Esophagus muscularis mucosa (tissue), 4 donors: ENCODE results near the gene GRK5. TPM values are rescaled to one million over a fixed set of nuclear protein-coding genes. Genes with fewer than 3 reads are reported as not detected.

Experiments
- DNase-seq: peaks from one replicate; pipeline ENCODE4 v3.0.0-alpha.2; 2017; ENCODE audit errors: extremely low spot score
- H3K27ac ChIP-seq, 4 donors: fragments of 200-600 bp; sonication (generic); replicated peaks in 1 of 4; 1 replicate in 3 of 4; 2 replicates in 1 of 4; pipeline ENCODE4 v1.5.1; 2016 to 2019; ENCODE audit warnings: mild to moderate bottlenecking in 1 of 4
- H3K27me3 ChIP-seq, 4 donors: fragments of 200-600 bp; sonication (generic); one replicate each; pipeline versions ENCODE4 v1.5.1 to v1.6.0; 2016 to 2019
- H3K36me3 ChIP-seq, 4 donors: fragments of 200-600 bp; sonication (generic); one replicate each; pipeline ENCODE4 v1.5.1; 2016 to 2019
- H3K4me1 ChIP-seq, 4 donors: fragments of 200-600 bp; sonication (generic); one replicate each; pipeline ENCODE4 v1.5.1; 2016 to 2019
- H3K4me3 ChIP-seq, 4 donors: fragments of 200-600 bp; sonication (generic); 1 replicate in 2 of 4; 2 replicates in 2 of 4; pipeline ENCODE4 v1.5.1; 2016 to 2019; ENCODE audit warnings: mild to moderate bottlenecking in 4 of 4, moderate library complexity in 1 of 4
- H3K9me3 ChIP-seq, 4 donors: fragments of 200-600 bp; sonication (generic); 1 replicate in 3 of 4; 2 replicates in 1 of 4; pipeline ENCODE4 v1.5.1; 2016 to 2019
- EP300 ChIP-seq: sonication (generic); formaldehyde crosslinking; IDR thresholded peaks from one replicate; pipeline ENCODE4 v1.6.1; 2017; ENCODE audit warnings: antibody characterized with exemption
- POLR2A ChIP-seq: fragments of 450-650 bp; IDR thresholded peaks from one replicate; pipeline ENCODE4 v1.6.1; 2017; ENCODE audit warnings: antibody characterized with exemption, moderate library complexity, mild to moderate bottlenecking, low read depth
- POLR2AphosphoS5 ChIP-seq, 2 donors: sonication (generic); formaldehyde crosslinking; IDR thresholded peaks; one replicate each; pipeline ENCODE4 v1.6.1; 2017; ENCODE audit warnings: antibody characterized with exemption in 2 of 2
- WGBS: methylation state at CpG from one replicate; pipeline ENCODE4 v1.1.5; 2018; 5-methylcytosine and 5-hydroxymethylcytosine counted together
- intact Hi-C: fragments of 100-400 bp; cut with DNase I; formaldehyde crosslinking; loops from one replicate; pipeline ENCODE4 v1.15.1; 2023
- total RNA-seq, 4 donors: library from RNA; depleted of rRNA; stranded (reverse); fragments of >200 nt; gene quantifications; one replicate each; pipeline versions ENCODE4 v1.1.0 to v1.2.1, GENCODE V29; 2016
- TF ChIP-seq, protein P1 (sequence below), 3 experiments: fragments of 200-600 bp in 2 of 3; fragments of 450-650 bp in 1 of 3; sonication (generic) in 2 of 3; IDR thresholded peaks; one replicate each; pipeline ENCODE4 v1.5.1; 2017 to 2019; ENCODE audit warnings: antibody characterized with exemption in 3 of 3, mild to moderate bottlenecking in 2 of 3, moderate library complexity in 1 of 3

The GRK5 gene
- total RNA-seq, 4 donors from 2014 or later: 39.6 to 64.4 (median 50.7) TPM

DNA sequence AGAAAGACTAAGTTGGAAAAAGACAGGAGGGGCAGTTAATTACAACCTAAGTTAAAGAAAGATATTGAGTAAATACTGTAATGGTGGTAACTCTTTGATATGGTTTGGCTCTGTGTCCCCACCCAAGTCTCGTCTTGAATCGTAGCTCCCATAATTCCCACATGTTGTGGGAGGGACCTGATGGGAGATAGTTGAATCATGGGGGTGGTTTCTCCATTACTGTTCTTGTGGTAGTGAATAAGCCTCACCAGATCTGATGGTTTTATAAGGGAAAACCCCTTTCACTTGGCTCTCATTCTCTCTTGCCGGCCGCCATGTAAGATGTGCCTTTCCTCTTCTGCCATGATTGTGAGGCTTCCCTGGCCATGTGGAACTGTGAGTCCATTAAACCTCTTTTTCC, 143.8 kb downstream of the GRK5 start:
- Histone ChIP-seq H3K36me3 (peaks cover 0 to 7% (median 0%) of the 10 kb centered on the region in 4 donors), H3K27me3 (no peaks in the 10 kb centered on the region), H3K4me3 (no peak overlapping the region), H3K9me3 (peaks cover 0 to 14% (median 2%) of the 10 kb centered on the region in 4 donors), H3K27ac (peak overlapping the region; percentile 48 to 68 (median 57)), H3K4me1 (peaks cover 45 to 55% (median 51%) of the 10 kb centered on the region in 4 donors)
- no peak for DNase-seq
- TF ChIP-seq, protein P1, sequence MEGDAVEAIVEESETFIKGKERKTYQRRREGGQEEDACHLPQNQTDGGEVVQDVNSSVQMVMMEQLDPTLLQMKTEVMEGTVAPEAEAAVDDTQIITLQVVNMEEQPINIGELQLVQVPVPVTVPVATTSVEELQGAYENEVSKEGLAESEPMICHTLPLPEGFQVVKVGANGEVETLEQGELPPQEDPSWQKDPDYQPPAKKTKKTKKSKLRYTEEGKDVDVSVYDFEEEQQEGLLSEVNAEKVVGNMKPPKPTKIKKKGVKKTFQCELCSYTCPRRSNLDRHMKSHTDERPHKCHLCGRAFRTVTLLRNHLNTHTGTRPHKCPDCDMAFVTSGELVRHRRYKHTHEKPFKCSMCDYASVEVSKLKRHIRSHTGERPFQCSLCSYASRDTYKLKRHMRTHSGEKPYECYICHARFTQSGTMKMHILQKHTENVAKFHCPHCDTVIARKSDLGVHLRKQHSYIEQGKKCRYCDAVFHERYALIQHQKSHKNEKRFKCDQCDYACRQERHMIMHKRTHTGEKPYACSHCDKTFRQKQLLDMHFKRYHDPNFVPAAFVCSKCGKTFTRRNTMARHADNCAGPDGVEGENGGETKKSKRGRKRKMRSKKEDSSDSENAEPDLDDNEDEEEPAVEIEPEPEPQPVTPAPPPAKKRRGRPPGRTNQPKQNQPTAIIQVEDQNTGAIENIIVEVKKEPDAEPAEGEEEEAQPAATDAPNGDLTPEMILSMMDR (IDR thresholded peaks at IDR 0.05): no peak
- TF ChIP-seq POLR2AphosphoS5 (IDR thresholded peaks at IDR 0.05): no peak
- TF ChIP-seq POLR2A: no peak
- TF ChIP-seq EP300: no peak
- 83% methylated on average over 4 of the region's 4 CpGs for WGBS
- intact Hi-C loops: no loop called here

DNA sequence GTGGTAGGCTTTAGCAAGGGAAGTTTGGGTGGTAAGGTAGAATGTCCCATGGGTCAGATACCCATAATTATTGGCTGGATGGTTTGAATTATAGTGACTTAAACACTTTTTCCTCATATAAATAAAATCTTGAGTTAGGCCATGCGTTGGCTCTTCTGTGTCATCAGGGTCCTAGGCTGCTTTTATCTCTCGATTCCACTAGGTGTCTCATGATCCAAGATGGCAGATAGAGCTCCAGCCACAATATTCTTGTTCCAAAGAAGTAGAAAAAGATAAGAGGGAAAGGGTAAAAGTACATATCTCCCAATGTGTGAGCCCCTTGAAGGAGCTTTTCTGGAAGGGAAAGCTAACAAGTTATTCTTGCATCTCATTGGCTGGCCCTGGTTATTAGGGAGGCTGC, 144.7 kb downstream of the GRK5 start:
- Histone ChIP-seq H3K9me3 (peaks cover 0 to 20% (median 3%) of the 10 kb centered on the region in 4 donors), H3K36me3 (peaks cover 0 to 7% (median 0%) of the 10 kb centered on the region in 4 donors), H3K4me3 (no peak overlapping the region), H3K27ac (no peak overlapping the region), H3K27me3 (no peaks in the 10 kb centered on the region), H3K4me1 (peaks cover 43 to 52% (median 49%) of the 10 kb centered on the region in 4 donors)
- TF ChIP-seq POLR2A (no peak), EP300 (no peak), POLR2AphosphoS5 (IDR thresholded peaks at IDR 0.05) (no peak)
- TF ChIP-seq, protein P1 (IDR thresholded peaks at IDR 0.05): no peak
- DNase-seq: no peak
- WGBS: 92% methylated on average over 2 of the region's 2 CpGs
- intact Hi-C loops: no loop called here

- H3K27me3 ChIP-seq: no peaks in the 10 kb centered on the region
- peaks cover 0 to 20% (median 3%) of the 10 kb centered on the region in 4 donors for H3K9me3 ChIP-seq
- DNase-seq: no peak
- intact Hi-C loops: no loop called here
- 40% methylated on average over 1 of the region's 6 CpGs for whole genome bisulfite sequencing
- peaks cover 0 to 7% (median 0%) of the 10 kb centered on the region in 4 donors for H3K36me3 ChIP-seq
- no peak overlapping the region for H3K4me3 ChIP-seq
- TF ChIP-seq POLR2AphosphoS5 (IDR thresholded peaks at IDR 0.05) (no peak), EP300 (no peak), POLR2A (no peak)
- TF ChIP-seq, protein P1 (IDR thresholded peaks at IDR 0.05): no peak
- H3K4me1 ChIP-seq: peaks cover 50 to 58% (median 54%) of the 10 kb centered on the region in 4 donors
- H3K27ac ChIP-seq: peak overlapping the region in 3 of 4 donors; percentile 13 to 29 (median 21)
Measured at GRCh38 chr10:119352807-119353206, 145.4 kb downstream of the GRK5 start.

GRCh38 chr10:119353421-119353820, 146.1 kb downstream of the GRK5 start:
- TF ChIP-seq POLR2A: no peak
- TF ChIP-seq, protein P1 (IDR thresholded peaks at IDR 0.05): no peak
- no peak for TF ChIP-seq POLR2AphosphoS5 (IDR thresholded peaks at IDR 0.05)
- no peak for TF ChIP-seq EP300
- H3K4me3 ChIP-seq: no peak overlapping the region
- WGBS: 95% methylated on average over 2 of the region's 2 CpGs
- peaks cover 53 to 58% (median 54%) of the 10 kb centered on the region in 4 donors for H3K4me1 ChIP-seq
- peak overlapping the region in 3 of 4 donors; percentile 13 to 29 (median 21) for H3K27ac ChIP-seq
- no peaks in the 10 kb centered on the region for H3K27me3 ChIP-seq
- no peak for DNase-seq
- peaks cover 0 to 20% (median 3%) of the 10 kb centered on the region in 4 donors for H3K9me3 ChIP-seq
- peaks cover 0 to 7% (median 0%) of the 10 kb centered on the region in 4 donors for H3K36me3 ChIP-seq
- intact Hi-C loops: no loop called here

GRCh38 chr10:119355930-119356329, 148.6 kb downstream of the GRK5 start:
- intact Hi-C loops: no loop called here
- TF ChIP-seq POLR2AphosphoS5 (IDR thresholded peaks at IDR 0.05): no peak
- TF ChIP-seq POLR2A: no peak
- TF ChIP-seq, protein P1 (IDR thresholded peaks at IDR 0.05): peak in 2 of 3 experiments; percentile 9 to 31
- TF ChIP-seq EP300: no peak
- 97% methylated on average over 2 of the region's 2 CpGs for WGBS
- Histone ChIP-seq H3K27me3 (no peaks in the 10 kb centered on the region), H3K27ac (no peak overlapping the region), H3K4me1 (peaks cover 29 to 41% (median 35%) of the 10 kb centered on the region in 4 donors), H3K36me3 (no peaks in the 10 kb centered on the region), H3K4me3 (no peak overlapping the region), H3K9me3 (peaks cover 0 to 20% (median 3%) of the 10 kb centered on the region in 4 donors)
- DNase-seq: no peak
